CD14-positive monocyte (primary cell): ENCODE results near the gene STX18. TPM values are rescaled to one million over a fixed set of nuclear protein-coding genes. Genes with fewer than 3 reads are reported as not detected.

ENCODE experiments used
- DNase-seq, 3 donors: peaks; one replicate each; pipeline ENCODE4 v3.0.0-alpha.2; 2011 to 2022
- H2AFZ ChIP-seq: 2 replicates; pipeline ENCODE4 v1.6.0; 2012; ENCODE audit warnings: mild to moderate bottlenecking, low read depth, low read length, inconsistent platforms; ENCODE audit not compliant: insufficient read depth, poor library complexity, severe bottlenecking
- H3K27ac ChIP-seq, 2 donors: 1 replicate in 1 of 2; 2 replicates in 1 of 2; pipeline ENCODE4 v1.5.1; 2012 to 2013; ENCODE audit warnings: low read length in 2 of 2, control low read depth in 1 of 2, inconsistent platforms in 1 of 2, low read depth in 1 of 2, mild to moderate bottlenecking in 1 of 2
- H3K27me3 ChIP-seq, 2 donors: one replicate each; pipeline versions ENCODE4 v1.6.0 to v1.6.1; 2011 to 2013; ENCODE audit warnings: low read length in 2 of 2; ENCODE audit not compliant: control insufficient read depth in 2 of 2, insufficient read depth in 2 of 2
- H3K36me3 ChIP-seq, 2 donors: replicated peaks in 1 of 2; 1 replicate in 1 of 2; 2 replicates in 1 of 2; pipeline versions ENCODE4 v1.5.1 to v1.6.1; 2012 to 2013; ENCODE audit warnings: low read length in 2 of 2, control low read depth in 1 of 2, inconsistent platforms in 1 of 2, mild to moderate bottlenecking in 1 of 2; ENCODE audit not compliant: insufficient read depth in 2 of 2, control insufficient read depth in 1 of 2
- H3K4me1 ChIP-seq, 2 donors: 1 replicate in 1 of 2; 2 replicates in 1 of 2; pipeline versions ENCODE4 v1.5.1 to v1.6.1; 2012 to 2013; ENCODE audit warnings: low read length in 2 of 2, control low read depth in 1 of 2, inconsistent platforms in 1 of 2, mild to moderate bottlenecking in 1 of 2, moderate library complexity in 1 of 2; ENCODE audit not compliant: insufficient read depth in 2 of 2, control insufficient read depth in 1 of 2
- H3K4me2 ChIP-seq: replicated peaks from 2 replicates; pipeline ENCODE3; 2012; ENCODE audit warnings: low read length, moderate library complexity, mild to moderate bottlenecking; ENCODE audit not compliant: poor library complexity, severe bottlenecking; ENCODE audit errors: extremely low read depth
- H3K4me3 ChIP-seq, 3 experiments: fragments of 200-600 bp in 1 of 3; sonication (generic) in 1 of 3; replicated peaks in 1 of 3; 1 replicate in 2 of 3; 2 replicates in 1 of 3; pipeline ENCODE4 v1.5.1; 2011 to 2013; ENCODE audit warnings: low read length in 3 of 3, mild to moderate bottlenecking in 3 of 3, control low read depth in 2 of 3, low read depth in 2 of 3, inconsistent platforms in 1 of 3, moderate library complexity in 1 of 3
- H3K79me2 ChIP-seq: 2 replicates; pipeline ENCODE4 v1.6.0; 2012; ENCODE audit warnings: mild to moderate bottlenecking, control low read depth, inconsistent platforms, low read length, moderate library complexity; ENCODE audit not compliant: insufficient read depth
- H3K9ac ChIP-seq: 2 replicates; pipeline ENCODE4 v1.6.0; 2017; ENCODE audit warnings: low read length, mild to moderate bottlenecking; ENCODE audit not compliant: insufficient read depth, poor library complexity, severe bottlenecking
- H3K9me3 ChIP-seq, 2 donors: replicated peaks in 1 of 2; 1 replicate in 1 of 2; 2 replicates in 1 of 2; pipeline versions ENCODE4 v1.5.1 to v1.6.1; 2012 to 2013; ENCODE audit warnings: low read length in 2 of 2, control low read depth in 1 of 2; ENCODE audit not compliant: control insufficient read depth in 1 of 2, insufficient read depth in 1 of 2
- H4K20me1 ChIP-seq: 2 replicates; pipeline ENCODE4 v1.6.0; 2012; ENCODE audit warnings: mild to moderate bottlenecking, low read length, control low read depth, moderate library complexity; ENCODE audit not compliant: insufficient read depth
- H3K27ac Mint-ChIP-seq, 7 donors: one replicate each; pipeline ENCODE4 v1.8.0; 2020; ENCODE audit warnings: mild to moderate bottlenecking in 7 of 7, mixed read lengths in 7 of 7, moderate library complexity in 6 of 7, inconsistent platforms in 2 of 7
- H3K27me3 Mint-ChIP-seq, 3 donors: one replicate each; pipeline ENCODE4 v1.8.0; 2021 to 2022; ENCODE audit warnings: low read depth in 3 of 3, mild to moderate bottlenecking in 3 of 3, mixed read lengths in 3 of 3, moderate library complexity in 3 of 3, inconsistent platforms in 1 of 3
- H3K36me3 Mint-ChIP-seq, 2 donors: one replicate each; pipeline ENCODE4 v1.8.0; 2020; ENCODE audit warnings: mixed read lengths in 2 of 2, inconsistent platforms in 1 of 2, mild to moderate bottlenecking in 1 of 2
- H3K4me1 Mint-ChIP-seq: one replicate; pipeline ENCODE4 v1.8.0; 2020; ENCODE audit warnings: mild to moderate bottlenecking, mixed read lengths
- H3K4me3 Mint-ChIP-seq, 2 donors: one replicate each; pipeline ENCODE4 v1.8.0; 2020; ENCODE audit warnings: mild to moderate bottlenecking in 2 of 2, mixed read lengths in 2 of 2, moderate library complexity in 1 of 2
- H3K9me3 Mint-ChIP-seq, 7 donors: one replicate each; pipeline ENCODE4 v1.8.0; 2020 to 2022; ENCODE audit warnings: mixed read lengths in 7 of 7, mild to moderate bottlenecking in 6 of 7, moderate library complexity in 6 of 7, inconsistent platforms in 2 of 7
- WGBS: methylation state at CpG from one replicate; pipeline ENCODE4 v1.1.5; 2013; ENCODE audit warnings: missing lambda C conversion rate; ENCODE audit not compliant: insufficient coverage; 5-methylcytosine and 5-hydroxymethylcytosine counted together
- intact Hi-C, 2 donors: fragments of 100-400 bp; cut with micrococcal nuclease; formaldehyde crosslinking; loops; one replicate each; pipeline versions ENCODE4 v1.15.0 to v1.15.1; 2023
- polyA plus RNA-seq, 3 donors: library from polyadenylated mRNA; depleted of rRNA in 1 of 3; unstranded in 2 of 3; stranded (reverse) in 1 of 3; fragments of 300-500 nt in 2 of 3; fragments of >200 nt in 1 of 3; fragmentation: Illumina TruSeq in 2 of 3; gene quantifications; 1 replicate in 2 of 3; 2 replicates in 1 of 3; pipeline ENCODE4 v1.2.3, GENCODE V29; 2012 to 2021
- TF ChIP-seq, protein P1 (sequence below): fragments of 200-600 bp; IDR thresholded peaks from one replicate; pipeline ENCODE4 v1.8.0; 2022; ENCODE audit warnings: antibody characterized with exemption, mild to moderate bottlenecking

The STX18 gene
- polyA plus RNA-seq, 3 donors, result 19.0 to 24.1 (median 19.6) TPM

- H3K4me1 Mint-ChIP-seq, result peaks cover 19% of the 10 kb centered on the region
- intact Hi-C loops, result loop anchor here in 1 of 2 donors (5.0 kb wide), 1 partner anchor 153 kb away; no protein-coding TSS in a partner anchor
- peaks cover 0 to 1% (median 0%) of the 10 kb centered on the region in 3 donors for H3K27me3 Mint-ChIP-seq
- peaks cover 21 to 22% of the 10 kb centered on the region in 2 donors for H3K36me3 Mint-ChIP-seq
- no CpG with 5 or more reads among the region's 2 CpGs for WGBS
- H3K4me3 ChIP-seq, result no peak overlapping the region
- no peak overlapping the region for H2AFZ ChIP-seq
- H3K9me3 Mint-ChIP-seq, result no peaks in the 10 kb centered on the region
- no peak for DNase-seq
- H3K4me1 ChIP-seq, result peaks cover 2 to 5% of the 10 kb centered on the region in 2 donors
- peak overlapping the region in 1 of 7 donors; percentile 54 for H3K27ac Mint-ChIP-seq
- no peaks in the 10 kb centered on the region for H3K9me3 ChIP-seq
- no peak overlapping the region for H3K27ac ChIP-seq
- peaks cover 17% of the 10 kb centered on the region for H3K79me2 ChIP-seq
- peaks cover 52% of the 10 kb centered on the region for H4K20me1 ChIP-seq
- TF ChIP-seq, protein P1, sequence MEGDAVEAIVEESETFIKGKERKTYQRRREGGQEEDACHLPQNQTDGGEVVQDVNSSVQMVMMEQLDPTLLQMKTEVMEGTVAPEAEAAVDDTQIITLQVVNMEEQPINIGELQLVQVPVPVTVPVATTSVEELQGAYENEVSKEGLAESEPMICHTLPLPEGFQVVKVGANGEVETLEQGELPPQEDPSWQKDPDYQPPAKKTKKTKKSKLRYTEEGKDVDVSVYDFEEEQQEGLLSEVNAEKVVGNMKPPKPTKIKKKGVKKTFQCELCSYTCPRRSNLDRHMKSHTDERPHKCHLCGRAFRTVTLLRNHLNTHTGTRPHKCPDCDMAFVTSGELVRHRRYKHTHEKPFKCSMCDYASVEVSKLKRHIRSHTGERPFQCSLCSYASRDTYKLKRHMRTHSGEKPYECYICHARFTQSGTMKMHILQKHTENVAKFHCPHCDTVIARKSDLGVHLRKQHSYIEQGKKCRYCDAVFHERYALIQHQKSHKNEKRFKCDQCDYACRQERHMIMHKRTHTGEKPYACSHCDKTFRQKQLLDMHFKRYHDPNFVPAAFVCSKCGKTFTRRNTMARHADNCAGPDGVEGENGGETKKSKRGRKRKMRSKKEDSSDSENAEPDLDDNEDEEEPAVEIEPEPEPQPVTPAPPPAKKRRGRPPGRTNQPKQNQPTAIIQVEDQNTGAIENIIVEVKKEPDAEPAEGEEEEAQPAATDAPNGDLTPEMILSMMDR, result no peak
- H3K27me3 ChIP-seq, result no peaks in the 10 kb centered on the region
- H3K9ac ChIP-seq, result no peak overlapping the region
- no peak overlapping the region for H3K4me3 Mint-ChIP-seq
- H3K4me2 ChIP-seq, result no peak overlapping the region
- H3K36me3 ChIP-seq, result peaks cover 0 to 18% of the 10 kb centered on the region in 2 donors
These were observed 37.1 kb downstream of the STX18 start for GRCh38 chr4:4504783-4505182.

DNA sequence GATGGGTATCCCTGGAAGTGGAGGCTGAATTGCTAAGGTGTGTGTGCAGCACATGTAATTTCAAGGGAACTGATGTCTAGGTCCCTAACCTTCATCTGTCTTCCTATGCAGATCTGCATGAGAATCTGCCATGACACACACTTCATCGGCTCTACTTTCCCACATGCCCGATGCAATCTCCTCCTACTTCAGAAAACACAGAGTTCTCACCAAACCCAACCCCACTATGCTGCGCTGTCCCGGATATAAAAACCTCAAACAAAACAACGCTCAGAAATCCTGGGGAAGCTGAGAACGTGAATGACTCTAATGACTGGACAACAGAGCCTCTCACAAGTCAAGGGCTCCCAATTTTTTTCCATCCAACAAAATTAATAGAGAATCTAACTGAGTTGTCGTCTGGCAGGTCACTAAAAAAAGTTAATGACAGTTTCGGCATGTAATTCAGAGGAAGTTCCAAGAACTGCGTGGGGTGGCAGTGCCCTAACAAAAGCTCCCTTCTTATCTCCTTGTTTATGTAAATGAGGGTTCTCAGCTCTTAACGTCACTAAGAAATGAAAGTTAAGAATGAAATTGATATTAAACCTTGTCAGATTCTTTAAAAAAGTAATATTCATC is 39.0 kb downstream of the STX18 start:
- peak overlapping the region; percentile 16 to 56 for H3K4me3 Mint-ChIP-seq
- WGBS, result 31% methylated on average over 6 of the region's 10 CpGs
- no peak overlapping the region for H3K27ac Mint-ChIP-seq
- Histone ChIP-seq H2AFZ (no peak overlapping the region), H3K27me3 (no peaks in the 10 kb centered on the region), H3K79me2 (peaks cover 19% of the 10 kb centered on the region), H3K4me3 (no peak overlapping the region), H3K27ac (no peak overlapping the region), H3K4me1 (peaks cover 2 to 5% of the 10 kb centered on the region in 2 donors), H3K4me2 (peak overlapping the region; percentile 6), H3K36me3 (peaks cover 0 to 8% of the 10 kb centered on the region in 2 donors), H4K20me1 (peaks cover 52% of the 10 kb centered on the region), H3K9me3 (no peaks in the 10 kb centered on the region), H3K9ac (no peak overlapping the region)
- TF ChIP-seq, protein P1, result no peak
- H3K9me3 Mint-ChIP-seq, result no peaks in the 10 kb centered on the region
- intact Hi-C loops, result no loop called here
- no peak for DNase-seq
- H3K4me1 Mint-ChIP-seq, result peaks cover 19% of the 10 kb centered on the region
- H3K27me3 Mint-ChIP-seq, result peaks cover 0 to 1% (median 0%) of the 10 kb centered on the region in 3 donors
- H3K36me3 Mint-ChIP-seq, result peaks cover 11 to 15% of the 10 kb centered on the region in 2 donors
